Lung (tissue), 12 donors: ENCODE results near the gene KDM4C. TPM values are rescaled to one million over a fixed set of nuclear protein-coding genes. Genes with fewer than 3 reads are reported as not detected.

ENCODE experiments used
- ATAC-seq: fragments of 200-7000 bp; cut with Tn5 transposase; one replicate; pipeline ENCODE4 v1.9.1; 2020; ENCODE audit warnings: moderate number of reproducible peaks; ENCODE audit not compliant: insufficient read depth, low FRiP score
- DNase-seq, 3 donors: peaks; one replicate each; pipeline ENCODE4 v3.0.0-alpha.2; 2013 to 2017
- H3K27ac ChIP-seq, 2 donors: one replicate each; pipeline ENCODE4 v1.5.1; 2013; ENCODE audit warnings: mild to moderate bottlenecking in 2 of 2, moderate library complexity in 2 of 2, control low read depth in 1 of 2, inconsistent platforms in 1 of 2, low read depth in 1 of 2, low read length in 1 of 2
- H3K27me3 ChIP-seq, 3 donors: one replicate each; pipeline ENCODE4 v1.5.1; 2013; ENCODE audit warnings: low read length in 2 of 3; ENCODE audit not compliant: control insufficient read depth in 3 of 3, insufficient read depth in 3 of 3
- H3K36me3 ChIP-seq, 4 donors: one replicate each; pipeline ENCODE4 v1.5.1; 2013; ENCODE audit warnings: low read length in 4 of 4, mild to moderate bottlenecking in 1 of 4, moderate library complexity in 1 of 4; ENCODE audit not compliant: control insufficient read depth in 4 of 4, insufficient read depth in 4 of 4
- H3K4me1 ChIP-seq, 5 donors: one replicate each; pipeline ENCODE4 v1.5.1; 2013; ENCODE audit warnings: low read length in 5 of 5, mild to moderate bottlenecking in 2 of 5, moderate library complexity in 1 of 5; ENCODE audit not compliant: control insufficient read depth in 5 of 5, insufficient read depth in 5 of 5
- H3K4me3 ChIP-seq: one replicate; pipeline ENCODE4 v1.5.1; 2013; ENCODE audit warnings: mild to moderate bottlenecking, control low read depth, moderate library complexity
- H3K9ac ChIP-seq, 2 donors: one replicate each; pipeline ENCODE4 v1.5.1; 2013; ENCODE audit warnings: low read length in 2 of 2, control low read depth in 1 of 2; ENCODE audit not compliant: insufficient read depth in 1 of 2
- H3K9me3 ChIP-seq, 4 donors: one replicate each; pipeline ENCODE4 v1.5.1; 2013; ENCODE audit warnings: low read length in 3 of 4, mild to moderate bottlenecking in 1 of 4, moderate library complexity in 1 of 4; ENCODE audit not compliant: control insufficient read depth in 4 of 4, insufficient read depth in 3 of 4
- CTCF ChIP-seq: IDR thresholded peaks from 2 replicates; pipeline ENCODE4 v1.5.1; 2012; ENCODE audit warnings: mild to moderate bottlenecking; ENCODE audit errors: control extremely low read depth, extremely low read depth
- WGBS, 2 donors: extraction: QIAGEN DNeasy Blood & Tissue Kit; methylation state at CpG; one replicate each; pipeline ENCODE4 v1.1.7; 2013; 5-methylcytosine and 5-hydroxymethylcytosine counted together
- polyA plus RNA-seq, 2 donors: library from polyadenylated mRNA; stranded (reverse); fragments of 200-250 nt; gene quantifications; one replicate each; pipeline ENCODE4 v1.2.1, GENCODE V29; 2013
- total RNA-seq, 2 donors: library from RNA; depleted of rRNA in 1 of 2; stranded (reverse); fragments of >200 nt in 1 of 2; gene quantifications; one replicate each; pipeline ENCODE4 v1.2.1, GENCODE V29; 2014 to 2021
- donor health status: control.
- donor health status: control.
- donor health status: Bipolar disorder and iron deficiency.
- donor health status: healthy.
- donor health status: DM: yes; HTN: yes; CAD: no.

Gene KDM4C
- total and polyA plus RNA-seq, 4 donors: 7.1 to 78.5 (median 25.0) TPM

GRCh38 chr9:6842584-6842947, 84.8 kb downstream of the KDM4C start:
- TF ChIP-seq CTCF: no peak
- ATAC-seq: no peak
- no peaks in the 10 kb centered on the region for H3K27me3 ChIP-seq
- WGBS, 2 donors: 85 to 92% methylated on average over 3 of the region's 3 CpGs
- H3K4me3 ChIP-seq: no peak overlapping the region
- H3K9ac ChIP-seq: no peak overlapping the region
- DNase-seq: no peak
- no peaks in the 10 kb centered on the region for H3K9me3 ChIP-seq
- peaks cover 0 to 4% (median 1%) of the 10 kb centered on the region in 4 donors for H3K36me3 ChIP-seq
- no peak overlapping the region for H3K27ac ChIP-seq
- H3K4me1 ChIP-seq: peaks cover 0 to 4% (median 0%) of the 10 kb centered on the region in 5 donors

GRCh38 chr9:6843742-6844141, 86.0 kb downstream of the KDM4C start:
- Histone ChIP-seq H3K9ac (no peak overlapping the region), H3K27ac (no peak overlapping the region), H3K27me3 (no peaks in the 10 kb centered on the region), H3K36me3 (peaks cover 0 to 4% (median 1%) of the 10 kb centered on the region in 4 donors), H3K4me3 (no peak overlapping the region), H3K9me3 (no peaks in the 10 kb centered on the region), H3K4me1 (no peaks in the 10 kb centered on the region)
- no peak for TF ChIP-seq CTCF
- WGBS, 2 donors: 93 to 96% methylated on average over 4 of the region's 4 CpGs
- ATAC-seq (no peak), DNase-seq (no peak)

GRCh38 chr9:6844267-6844666, 86.5 kb downstream of the KDM4C start:
- no peaks in the 10 kb centered on the region for H3K4me1 ChIP-seq
- no peaks in the 10 kb centered on the region for H3K27me3 ChIP-seq
- ATAC-seq (no peak), DNase-seq (no peak)
- WGBS, 2 donors: 89 to 92% methylated on average over 4 of the region's 4 CpGs
- H3K4me3 ChIP-seq: no peak overlapping the region
- H3K36me3 ChIP-seq: peaks cover 0 to 4% (median 1%) of the 10 kb centered on the region in 4 donors
- no peak overlapping the region for H3K27ac ChIP-seq
- no peak overlapping the region for H3K9ac ChIP-seq
- no peaks in the 10 kb centered on the region for H3K9me3 ChIP-seq
- no peak for TF ChIP-seq CTCF

- Histone ChIP-seq H3K27ac (no peak overlapping the region), H3K9ac (no peak overlapping the region), H3K4me1 (no peaks in the 10 kb centered on the region), H3K4me3 (no peak overlapping the region), H3K27me3 (no peaks in the 10 kb centered on the region), H3K36me3 (peaks cover 0 to 10% (median 2%) of the 10 kb centered on the region in 4 donors), H3K9me3 (no peaks in the 10 kb centered on the region)
- WGBS, 2 donors: 95 to 96% methylated on average over 8 of the region's 8 CpGs
- ATAC-seq: no peak
- no peak for DNase-seq
- no peak for TF ChIP-seq CTCF
These were observed 87.5 kb downstream of the KDM4C start for GRCh38 chr9:6845128-6845826.
